Peyer's patch (tissue), 4 donors: ENCODE measurements around the gene ADGRL3. TPM values are rescaled to one million over a fixed set of nuclear protein-coding genes. Genes with fewer than 3 reads are reported as not detected.

Experiments
- DNase-seq, 3 donors: peaks; one replicate each; pipeline ENCODE4 v3.0.0-alpha.2; 2017 to 2019
- H3K27ac ChIP-seq, 4 donors: fragments of 200-600 bp; sonication (generic); one replicate each; pipeline ENCODE4 v1.5.1; 2016 to 2019
- H3K27me3 ChIP-seq, 2 donors: fragments of 200-600 bp; sonication (generic); one replicate each; pipeline ENCODE4 v1.5.1; 2019
- H3K36me3 ChIP-seq, 3 donors: fragments of 200-600 bp; sonication (generic); one replicate each; pipeline ENCODE4 v1.5.1; 2016 to 2019
- H3K4me1 ChIP-seq, 4 donors: fragments of 200-600 bp; sonication (generic); one replicate each; pipeline ENCODE4 v1.5.1; 2016 to 2019
- H3K4me3 ChIP-seq, 4 donors: fragments of 200-600 bp; sonication (generic); 1 replicate in 3 of 4; 2 replicates in 1 of 4; pipeline ENCODE4 v1.5.1; 2016 to 2019; ENCODE audit warnings: mild to moderate bottlenecking in 1 of 4
- H3K9me3 ChIP-seq, 4 donors: fragments of 200-600 bp; sonication (generic); one replicate each; pipeline ENCODE4 v1.5.1; 2016 to 2019; ENCODE audit warnings: mild to moderate bottlenecking in 1 of 4
- POLR2A ChIP-seq, 2 donors: fragments of 450-650 bp; IDR thresholded peaks; one replicate each; pipeline ENCODE4 v1.5.1; 2017; ENCODE audit warnings: antibody characterized with exemption in 2 of 2, mild to moderate bottlenecking in 2 of 2, moderate library complexity in 2 of 2
- total RNA-seq, 4 donors: library from RNA; depleted of rRNA; stranded (reverse); fragments of >200 nt; gene quantifications; one replicate each; pipeline ENCODE4 v1.1.0, GENCODE V29; 2016
- TF ChIP-seq, protein P1 (sequence below), 6 experiments: fragments of 450-650 bp in 4 of 6; fragments of 200-600 bp in 2 of 6; sonication (generic) in 1 of 6; IDR thresholded peaks; one replicate each; pipeline ENCODE4 v1.5.1; 2017 to 2019; ENCODE audit warnings: antibody characterized with exemption in 6 of 6, mild to moderate bottlenecking in 3 of 6, moderate library complexity in 1 of 6

ADGRL3 gene
- total RNA-seq, 4 donors from 2014 or later = 3.7 to 39.6 (median 9.1) TPM

DNA sequence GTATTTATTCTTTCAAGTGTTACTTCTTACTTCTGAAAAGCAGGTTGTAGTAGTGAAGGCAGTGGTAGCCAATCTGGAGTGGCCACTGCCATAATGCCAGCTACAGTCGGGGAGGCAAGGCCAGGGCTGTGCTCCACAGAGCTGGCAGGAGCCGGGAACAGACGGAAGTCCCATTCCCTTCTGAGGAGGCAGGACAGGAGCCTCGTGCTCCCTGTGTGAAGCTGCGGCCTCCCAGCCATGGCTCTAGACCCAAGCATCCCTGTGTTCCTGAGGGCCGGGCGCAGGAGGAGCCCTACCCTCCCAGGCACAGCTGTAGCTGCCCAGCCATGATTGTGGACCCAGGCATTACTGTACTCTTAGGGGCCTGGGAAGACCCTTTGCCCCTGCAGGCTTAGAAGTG, 461.8 kb downstream of the ADGRL3 start:
- peaks cover 0 to 3% (median 0%) of the 10 kb centered on the region in 4 donors for H3K4me1 ChIP-seq
- H3K9me3 ChIP-seq = no peaks in the 10 kb centered on the region
- DNase-seq = no peak
- H3K27me3 ChIP-seq = no peaks in the 10 kb centered on the region
- H3K27ac ChIP-seq = no peak overlapping the region
- TF ChIP-seq POLR2A (IDR thresholded peaks at IDR 0.05) = no peak
- TF ChIP-seq, protein P1, sequence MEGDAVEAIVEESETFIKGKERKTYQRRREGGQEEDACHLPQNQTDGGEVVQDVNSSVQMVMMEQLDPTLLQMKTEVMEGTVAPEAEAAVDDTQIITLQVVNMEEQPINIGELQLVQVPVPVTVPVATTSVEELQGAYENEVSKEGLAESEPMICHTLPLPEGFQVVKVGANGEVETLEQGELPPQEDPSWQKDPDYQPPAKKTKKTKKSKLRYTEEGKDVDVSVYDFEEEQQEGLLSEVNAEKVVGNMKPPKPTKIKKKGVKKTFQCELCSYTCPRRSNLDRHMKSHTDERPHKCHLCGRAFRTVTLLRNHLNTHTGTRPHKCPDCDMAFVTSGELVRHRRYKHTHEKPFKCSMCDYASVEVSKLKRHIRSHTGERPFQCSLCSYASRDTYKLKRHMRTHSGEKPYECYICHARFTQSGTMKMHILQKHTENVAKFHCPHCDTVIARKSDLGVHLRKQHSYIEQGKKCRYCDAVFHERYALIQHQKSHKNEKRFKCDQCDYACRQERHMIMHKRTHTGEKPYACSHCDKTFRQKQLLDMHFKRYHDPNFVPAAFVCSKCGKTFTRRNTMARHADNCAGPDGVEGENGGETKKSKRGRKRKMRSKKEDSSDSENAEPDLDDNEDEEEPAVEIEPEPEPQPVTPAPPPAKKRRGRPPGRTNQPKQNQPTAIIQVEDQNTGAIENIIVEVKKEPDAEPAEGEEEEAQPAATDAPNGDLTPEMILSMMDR (IDR thresholded peaks at IDR 0.05) = no peak
- H3K36me3 ChIP-seq = no peaks in the 10 kb centered on the region
- no peak overlapping the region for H3K4me3 ChIP-seq

DNA sequence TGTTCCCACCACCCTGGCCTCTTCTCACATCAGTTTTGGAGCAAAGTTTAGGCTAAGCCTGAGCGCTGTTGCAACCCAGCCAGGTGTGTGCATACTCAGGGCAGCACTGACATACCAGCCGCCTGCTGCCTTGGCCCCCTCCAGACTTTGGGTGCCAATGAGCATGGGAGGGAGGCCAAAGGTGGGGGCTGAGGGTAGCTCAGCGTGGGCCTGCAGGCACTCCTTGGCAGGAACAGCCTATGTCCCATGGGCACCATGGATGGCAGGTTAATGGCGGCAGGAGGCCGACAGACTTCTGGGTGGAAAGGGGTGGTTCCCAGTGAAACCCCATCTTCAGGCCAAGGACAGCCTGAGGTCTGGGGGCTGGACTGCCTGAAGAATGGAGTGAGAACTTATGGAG, 462.2 kb downstream of the ADGRL3 start:
- Histone ChIP-seq H3K4me3 (no peak overlapping the region), H3K4me1 (no peaks in the 10 kb centered on the region), H3K27ac (no peak overlapping the region), H3K9me3 (no peaks in the 10 kb centered on the region), H3K36me3 (no peaks in the 10 kb centered on the region), H3K27me3 (no peaks in the 10 kb centered on the region)
- no peak for DNase-seq
- TF ChIP-seq POLR2A (IDR thresholded peaks at IDR 0.05) = no peak
- TF ChIP-seq, protein P1 (IDR thresholded peaks at IDR 0.05) = no peak

DNA sequence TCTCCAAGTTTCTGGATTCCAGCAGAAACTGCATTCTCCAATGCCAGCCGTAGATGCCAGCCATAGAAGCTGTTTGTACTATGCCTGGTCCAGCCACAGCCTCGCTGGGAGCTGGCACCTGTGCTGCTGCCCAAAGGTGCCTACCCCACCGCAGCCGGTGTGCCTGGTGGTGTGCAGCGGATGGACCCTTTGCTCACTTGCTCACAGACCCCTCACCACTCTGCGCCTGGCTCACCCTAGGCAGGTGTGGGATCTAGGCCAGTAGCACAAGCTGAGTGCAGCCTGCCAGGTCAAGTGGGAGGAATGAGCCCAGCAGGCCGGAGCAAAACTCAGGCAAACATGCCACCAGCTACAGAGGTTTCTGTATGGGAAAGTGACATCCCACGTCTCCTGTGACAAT, 463.2 kb downstream of the ADGRL3 start:
- Histone ChIP-seq H3K27me3 (no peaks in the 10 kb centered on the region), H3K4me1 (no peaks in the 10 kb centered on the region), H3K9me3 (no peaks in the 10 kb centered on the region), H3K36me3 (no peaks in the 10 kb centered on the region), H3K4me3 (no peak overlapping the region), H3K27ac (no peak overlapping the region)
- TF ChIP-seq POLR2A (IDR thresholded peaks at IDR 0.05) = no peak
- TF ChIP-seq, protein P1 (IDR thresholded peaks at IDR 0.05) = no peak
- no peak for DNase-seq

DNA sequence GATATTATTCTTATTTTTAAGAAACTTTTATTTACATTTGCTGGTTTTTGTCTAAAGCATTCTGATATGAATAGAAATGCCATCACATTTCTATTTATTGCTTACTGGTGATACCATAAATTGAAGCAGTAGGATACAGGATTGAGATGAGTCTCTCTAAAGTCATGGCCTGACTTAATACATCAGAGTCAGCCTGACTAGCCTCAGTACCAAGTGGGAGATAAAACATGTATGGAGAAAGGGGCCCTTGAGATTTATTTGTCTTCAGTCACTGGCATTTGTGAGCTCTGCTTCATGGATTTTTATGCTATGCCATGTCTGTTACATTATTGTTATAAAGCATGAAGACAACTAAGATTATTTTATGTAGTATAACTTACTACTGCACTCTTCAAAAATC, 465.5 kb downstream of the ADGRL3 start:
- no peak for DNase-seq
- Histone ChIP-seq H3K4me1 (no peaks in the 10 kb centered on the region), H3K36me3 (no peaks in the 10 kb centered on the region), H3K9me3 (no peaks in the 10 kb centered on the region), H3K27ac (no peak overlapping the region), H3K4me3 (no peak overlapping the region), H3K27me3 (no peaks in the 10 kb centered on the region)
- no peak for TF ChIP-seq POLR2A (IDR thresholded peaks at IDR 0.05)
- TF ChIP-seq, protein P1 (IDR thresholded peaks at IDR 0.05) = no peak

DNA sequence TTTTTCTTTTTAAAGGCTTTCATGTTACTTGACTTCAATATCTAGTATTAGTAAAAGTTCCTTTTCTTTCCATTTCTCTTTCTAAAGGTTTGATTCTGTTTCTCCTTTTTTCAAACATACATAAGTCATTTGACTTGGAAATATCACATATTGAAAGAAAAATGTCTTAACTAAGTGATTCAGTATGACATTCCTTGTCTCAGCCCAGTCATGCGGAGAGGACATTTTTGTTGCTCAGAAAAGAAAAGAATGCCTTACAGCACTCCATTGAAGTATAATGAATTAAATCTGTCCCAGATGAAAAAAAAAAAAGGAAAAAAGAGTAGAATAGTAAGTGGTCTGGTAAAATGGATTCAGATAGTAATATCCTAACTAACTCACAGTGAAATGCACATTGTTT, 466.1 kb downstream of the ADGRL3 start:
- Histone ChIP-seq H3K9me3 (no peaks in the 10 kb centered on the region), H3K27ac (no peak overlapping the region), H3K4me1 (no peaks in the 10 kb centered on the region), H3K27me3 (no peaks in the 10 kb centered on the region), H3K4me3 (no peak overlapping the region), H3K36me3 (no peaks in the 10 kb centered on the region)
- DNase-seq = no peak
- TF ChIP-seq, protein P1 (IDR thresholded peaks at IDR 0.05) = no peak
- no peak for TF ChIP-seq POLR2A (IDR thresholded peaks at IDR 0.05)

DNA sequence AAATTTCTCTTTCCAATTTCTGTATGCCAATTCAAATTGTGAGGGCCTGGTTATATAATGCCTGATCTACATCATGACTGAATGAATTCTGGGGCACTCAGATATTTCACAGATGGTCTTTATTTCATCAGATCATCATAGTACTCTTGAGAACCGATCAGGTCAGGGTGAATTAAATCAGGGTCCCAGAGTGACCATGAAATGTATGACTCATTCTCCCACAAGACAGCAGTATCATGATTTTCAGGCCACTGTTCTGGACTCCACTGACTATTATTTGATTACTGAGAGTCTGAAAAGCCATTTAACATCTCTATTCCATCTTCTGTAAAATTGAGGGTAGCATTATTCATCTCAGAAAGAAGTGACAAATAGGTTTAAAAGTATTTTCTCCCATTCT, 471.5 kb downstream of the ADGRL3 start:
- no peaks in the 10 kb centered on the region for H3K9me3 ChIP-seq
- no peak overlapping the region for H3K4me3 ChIP-seq
- H3K27ac ChIP-seq = no peak overlapping the region
- TF ChIP-seq, protein P1 (IDR thresholded peaks at IDR 0.05) = no peak
- TF ChIP-seq POLR2A (IDR thresholded peaks at IDR 0.05) = no peak
- no peaks in the 10 kb centered on the region for H3K27me3 ChIP-seq
- H3K36me3 ChIP-seq = no peaks in the 10 kb centered on the region
- H3K4me1 ChIP-seq = no peaks in the 10 kb centered on the region
- no peak for DNase-seq
